Limb (tissue), 2 donors: ENCODE data around the gene ARL3.

Experiments used
- DNase-seq, 2 donors: peaks; one replicate each; pipeline ENCODE4 v3.0.0-alpha.2; 2016; ENCODE audit errors: extremely low spot score in 2 of 2

Gene ARL3

GRCh38 chr10:102652170-102652916 is 61.9 kb downstream of the ARL3 start:
- DNase-seq = no peak

GRCh38 chr10:102651455-102652169 is 62.6 kb downstream of the ARL3 start:
- no peak for DNase-seq

- no peak for DNase-seq
Observed at GRCh38 chr10:102650655-102651454, 63.3 kb downstream of the ARL3 start.

GRCh38 chr10:102649797-102650654 is 64.2 kb downstream of the ARL3 start:
- no peak for DNase-seq

GRCh38 chr10:102648889-102649796 is 65.1 kb downstream of the ARL3 start:
- DNase-seq = no peak

GRCh38 chr10:102648269-102648888 is 65.8 kb downstream of the ARL3 start:
- no peak for DNase-seq

GRCh38 chr10:102647443-102648268 is 66.5 kb downstream of the ARL3 start:
- DNase-seq = no peak

- DNase-seq = no peak
Observed at GRCh38 chr10:102646610-102647442, 67.4 kb downstream of the ARL3 start.

GRCh38 chr10:102645741-102646609 is 68.2 kb downstream of the ARL3 start:
- peak; percentile 78 to 85 for DNase-seq

GRCh38 chr10:102645388-102645740 is 68.8 kb downstream of the ARL3 start:
- DNase-seq = peak in 1 of 2 donors; percentile 57

GRCh38 chr10:102644646-102645387 is 69.4 kb downstream of the ARL3 start:
- DNase-seq = peak; percentile 59 to 87

- DNase-seq = peak in 1 of 2 donors; percentile 74
Observed at GRCh38 chr10:102644066-102644645, 70.0 kb downstream of the ARL3 start, which contains the start of gene TRIM8. TRIM8 (plus strand) TSS chr10:102644479; CDS start chr10:102644618, 139 bp downstream.

GRCh38 chr10:102643336-102644065 is 70.7 kb downstream of the ARL3 start:
- DNase-seq = peak; percentile 49 to 82

- peak; percentile 65 to 80 for DNase-seq
Observed at GRCh38 chr10:102642736-102643335, 71.4 kb downstream of the ARL3 start.
